ENCODE results near the gene ACTR10. TPM values are rescaled to one million over a fixed set of nuclear protein-coding genes. Genes with fewer than 3 reads are reported as not detected.
A peak's percentile ranks its signal among the peaks of the same experiment; 100 is the strongest.

Gene ACTR10
- total and polyA plus RNA-seq, 7 experiments from 2014 or later = 40.0 to 90.8 (median 53.2) TPM

- intact Hi-C loops (cut with micrococcal nuclease) = no loop called here
- H3K27me3 Mint-ChIP-seq = peaks cover 0 to 23% (median 7%) of the 10 kb centered on the region in 5 donors
- H3K27ac Mint-ChIP-seq = no peak overlapping the region
- H3K9me3 ChIP-seq (ENCODE audit: control insufficient read depth in 2 of 3, low read length in 3 of 3) = no peaks in the 10 kb centered on the region
- H3K36me3 Mint-ChIP-seq = no peaks in the 10 kb centered on the region
- H3K4me1 Mint-ChIP-seq = peaks cover 0 to 13% (median 4%) of the 10 kb centered on the region in 7 donors
- H3K27me3 ChIP-seq (ENCODE audit: control insufficient read depth in 2 of 2, insufficient read depth in 2 of 2, low read length in 2 of 2) = no peaks in the 10 kb centered on the region
- CTCF ChIA-PET = no interaction called here
- H3K4me1 ChIP-seq (ENCODE audit: control insufficient read depth in 2 of 2, insufficient read depth in 2 of 2, low read length in 2 of 2) = no peaks in the 10 kb centered on the region
- ATAC-seq = no peak
- H3K27ac ChIP-seq (ENCODE audit: low read depth, low read length) = no peak overlapping the region
- peak overlapping the region in 1 of 10 donors; percentile 8 for H3K4me3 Mint-ChIP-seq
- H3K4me3 ChIP-seq (ENCODE audit: low read length) = no peak overlapping the region
- no peak for DNase-seq
- POLR2A ChIA-PET = no interaction called here
- H3K36me3 ChIP-seq (ENCODE audit: control insufficient read depth in 2 of 3, insufficient read depth in 3 of 3, low read length in 3 of 3) = no peaks in the 10 kb centered on the region
- H3K9me3 Mint-ChIP-seq = no peaks in the 10 kb centered on the region
Measured at GRCh38 chr14:58191763-58192601, 8.0 kb upstream of the ACTR10 start.

GRCh38 chr14:58193542-58193941 lies 6.4 kb upstream of the ACTR10 start:
- Histone ChIP-seq H3K27me3 (ENCODE audit: control insufficient read depth in 2 of 2, insufficient read depth in 2 of 2, low read length in 2 of 2) (no peaks in the 10 kb centered on the region), H3K4me3 (ENCODE audit: low read length) (no peak overlapping the region), H3K36me3 (ENCODE audit: control insufficient read depth in 2 of 3, insufficient read depth in 3 of 3, low read length in 3 of 3) (no peaks in the 10 kb centered on the region), H3K27ac (ENCODE audit: low read depth, low read length) (no peak overlapping the region), H3K4me1 (ENCODE audit: control insufficient read depth in 2 of 2, insufficient read depth in 2 of 2, low read length in 2 of 2) (peaks cover 3 to 6% of the 10 kb centered on the region in 2 donors), H3K9me3 (ENCODE audit: control insufficient read depth in 2 of 3, low read length in 3 of 3) (no peaks in the 10 kb centered on the region)
- Mint-ChIP-seq H3K4me1 (peaks cover 4 to 24% (median 15%) of the 10 kb centered on the region in 7 donors), H3K9me3 (no peaks in the 10 kb centered on the region), H3K4me3 (no peak overlapping the region), H3K27me3 (peaks cover 0 to 21% (median 3%) of the 10 kb centered on the region in 5 donors), H3K36me3 (no peaks in the 10 kb centered on the region), H3K27ac (no peak overlapping the region)
- no peak for ATAC-seq
- intact Hi-C loops (cut with micrococcal nuclease) = no loop called here
- POLR2A ChIA-PET = no interaction called here
- no peak for DNase-seq
- CTCF ChIA-PET = no interaction called here

- no peaks in the 10 kb centered on the region for H3K9me3 ChIP-seq (ENCODE audit: control insufficient read depth in 2 of 3, low read length in 3 of 3)
- DNase-seq (no peak), ATAC-seq (no peak)
- intact Hi-C loops (cut with micrococcal nuclease) = loop anchor here (5.0 kb wide), 2 partner anchors 929 to 1271 kb away; partner anchors contain the start of genes AP5M1 (in 1 of the 2), EXOC5 (in 1 of the 2) and GPR135 (in 1 of the 2)
- peaks cover 11 to 20% of the 10 kb centered on the region in 2 donors for H3K4me1 ChIP-seq (ENCODE audit: control insufficient read depth in 2 of 2, insufficient read depth in 2 of 2, low read length in 2 of 2)
- H3K27me3 ChIP-seq (ENCODE audit: control insufficient read depth in 2 of 2, insufficient read depth in 2 of 2, low read length in 2 of 2) = no peaks in the 10 kb centered on the region
- H3K4me1 Mint-ChIP-seq = peaks cover 15 to 42% (median 36%) of the 10 kb centered on the region in 7 donors
- no peak overlapping the region for H3K27ac ChIP-seq (ENCODE audit: low read depth, low read length)
- peak overlapping the region in 4 of 9 donors; percentile 26 to 78 (median 44) for H3K27ac Mint-ChIP-seq
- H3K36me3 Mint-ChIP-seq = peaks cover 0 to under 1% (median 0%) of the 10 kb centered on the region in 5 donors
- peaks cover 0 to 3% (median 0%) of the 10 kb centered on the region in 3 experiments for H3K36me3 ChIP-seq (ENCODE audit: control insufficient read depth in 2 of 3, insufficient read depth in 3 of 3, low read length in 3 of 3)
- no peak overlapping the region for H3K4me3 ChIP-seq (ENCODE audit: low read length)
- H3K27me3 Mint-ChIP-seq = peaks cover 0 to 17% (median 0%) of the 10 kb centered on the region in 5 donors
- ChIA-PET POLR2A (interaction anchor here (0.7 kb wide), 1 partner anchor 102 kb away, joined by 3 read pairs; the partner anchor contains the start of gene ARID4A), CTCF (no interaction called here)
- H3K9me3 Mint-ChIP-seq = no peaks in the 10 kb centered on the region
- H3K4me3 Mint-ChIP-seq = peak overlapping the region in 1 of 10 donors; percentile 3
Measured at GRCh38 chr14:58196198-58196597, 3.8 kb upstream of the ACTR10 start.

- H3K27me3 ChIP-seq (ENCODE audit: control insufficient read depth in 2 of 2, insufficient read depth in 2 of 2, low read length in 2 of 2) = no peaks in the 10 kb centered on the region
- DNase-seq = no peak
- POLR2A ChIA-PET = interaction anchor here (1.3 to 2.9 kb wide), 3 partner anchors 11 to 47 kb away, joined by 5 to 20 read pairs (median 8); partner anchors contain the start of gene PSMA3
- intact Hi-C loops (cut with micrococcal nuclease) = loop anchor here (2.0 to 5.0 kb wide), 3 partner anchors 807 to 1269 kb away; partner anchors contain the start of genes AP5M1 (in 1 of the 2), EXOC5 (in 1 of the 2), GPR135 (in 1 of the 2) and NAA30 (in 1 of the 2)
- ATAC-seq = no peak
- Mint-ChIP-seq H3K4me1 (peaks cover 21 to 53% (median 46%) of the 10 kb centered on the region in 7 donors), H3K36me3 (peaks cover 0 to 4% (median 0%) of the 10 kb centered on the region in 5 donors), H3K27me3 (peaks cover 0 to 10% (median 0%) of the 10 kb centered on the region in 5 donors), H3K9me3 (no peaks in the 10 kb centered on the region), H3K27ac (peak overlapping the region in 7 of 9 donors; percentile 14 to 99 (median 97)), H3K4me3 (peak overlapping the region in 8 of 10 donors; percentile 23 to 98 (median 46))
- H3K4me1 ChIP-seq (ENCODE audit: control insufficient read depth in 2 of 2, insufficient read depth in 2 of 2, low read length in 2 of 2) = peaks cover 15 to 27% of the 10 kb centered on the region in 2 donors
- H3K4me3 ChIP-seq (ENCODE audit: low read length) = no peak overlapping the region
- CTCF ChIA-PET = no interaction called here
- no peak overlapping the region for H3K27ac ChIP-seq (ENCODE audit: low read depth, low read length)
- no peaks in the 10 kb centered on the region for H3K9me3 ChIP-seq (ENCODE audit: control insufficient read depth in 2 of 3, low read length in 3 of 3)
- H3K36me3 ChIP-seq (ENCODE audit: control insufficient read depth in 2 of 3, insufficient read depth in 3 of 3, low read length in 3 of 3) = peaks cover 0 to 3% (median 0%) of the 10 kb centered on the region in 3 experiments
Measured at GRCh38 chr14:58198086-58198485, 1.9 kb upstream of the ACTR10 start.

- H3K27me3 Mint-ChIP-seq = peaks cover 0 to 7% (median 0%) of the 10 kb centered on the region in 5 donors
- intact Hi-C loops (cut with micrococcal nuclease) = loop anchor here (1.0 to 5.0 kb wide), 5 partner anchors 39 to 227 kb away; partner anchors contain the start of genes ARID4A (in 1 of the 2), KIAA0586 (in 1 of the 2), PSMA3 (in 1 of the 2) and TIMM9 (in 1 of the 2)
- H3K4me1 ChIP-seq (ENCODE audit: control insufficient read depth in 2 of 2, insufficient read depth in 2 of 2, low read length in 2 of 2) = peaks cover 15 to 27% of the 10 kb centered on the region in 2 donors
- peaks cover 0 to 15% (median 4%) of the 10 kb centered on the region in 5 donors for H3K36me3 Mint-ChIP-seq
- no peaks in the 10 kb centered on the region for H3K9me3 Mint-ChIP-seq
- H3K27ac Mint-ChIP-seq = peak overlapping the region; percentile 93 to 99 (median 97)
- DNase-seq = no peak
- peak overlapping the region; percentile 90 to 98 (median 94) for H3K4me3 Mint-ChIP-seq
- no peaks in the 10 kb centered on the region for H3K9me3 ChIP-seq (ENCODE audit: control insufficient read depth in 2 of 3, low read length in 3 of 3)
- ATAC-seq = peak; percentile 4
- POLR2A ChIA-PET = interaction anchor here (0.7 to 2.9 kb wide), 10 partner anchors 9 to 1284 kb away, joined by 3 to 20 read pairs (median 4); partner anchors contain the start of genes ARID4A, JKAMP, L3HYPDH and PSMA3
- no peaks in the 10 kb centered on the region for H3K27me3 ChIP-seq (ENCODE audit: control insufficient read depth in 2 of 2, insufficient read depth in 2 of 2, low read length in 2 of 2)
- peaks cover 21 to 60% (median 48%) of the 10 kb centered on the region in 7 donors for H3K4me1 Mint-ChIP-seq
- H3K36me3 ChIP-seq (ENCODE audit: control insufficient read depth in 2 of 3, insufficient read depth in 3 of 3, low read length in 3 of 3) = peaks cover 0 to 3% (median 0%) of the 10 kb centered on the region in 3 experiments
- peak overlapping the region; percentile 87 for H3K27ac ChIP-seq (ENCODE audit: low read depth, low read length)
- peak overlapping the region; percentile 75 for H3K4me3 ChIP-seq (ENCODE audit: low read length)
- CTCF ChIA-PET = no interaction called here
Measured at GRCh38 chr14:58200480-58200841, 512 bp downstream of the ACTR10 start.

- H3K9me3 Mint-ChIP-seq = no peaks in the 10 kb centered on the region
- H3K27ac Mint-ChIP-seq = peak overlapping the region; percentile 93 to 99 (median 97)
- ATAC-seq (no peak), DNase-seq (no peak)
- H3K4me1 Mint-ChIP-seq = peaks cover 21 to 57% (median 48%) of the 10 kb centered on the region in 7 donors
- peaks cover 15 to 27% of the 10 kb centered on the region in 2 donors for H3K4me1 ChIP-seq (ENCODE audit: control insufficient read depth in 2 of 2, insufficient read depth in 2 of 2, low read length in 2 of 2)
- intact Hi-C loops (cut with micrococcal nuclease) = loop anchor here (1.0 to 5.0 kb wide), 5 partner anchors 38 to 226 kb away; partner anchors contain the start of genes ARID4A (in 1 of the 2), KIAA0586 (in 1 of the 2), PSMA3 (in 1 of the 2) and TIMM9 (in 1 of the 2)
- H3K27me3 ChIP-seq (ENCODE audit: control insufficient read depth in 2 of 2, insufficient read depth in 2 of 2, low read length in 2 of 2) = no peaks in the 10 kb centered on the region
- H3K4me3 ChIP-seq (ENCODE audit: low read length) = peak overlapping the region; percentile 75
- H3K4me3 Mint-ChIP-seq = peak overlapping the region; percentile 90 to 98 (median 94)
- ChIA-PET POLR2A (interaction anchor here (0.7 to 2.9 kb wide), 7 partner anchors 38 to 815 kb away, joined by 3 to 20 read pairs (median 5); partner anchors contain the start of genes ARID4A, PSMA3 and TIMM9), CTCF (no interaction called here)
- H3K36me3 ChIP-seq (ENCODE audit: control insufficient read depth in 2 of 3, insufficient read depth in 3 of 3, low read length in 3 of 3) = peaks cover 0 to 3% (median 0%) of the 10 kb centered on the region in 3 experiments
- peak overlapping the region; percentile 87 for H3K27ac ChIP-seq (ENCODE audit: low read depth, low read length)
- H3K36me3 Mint-ChIP-seq = peaks cover 0 to 15% (median 4%) of the 10 kb centered on the region in 5 donors
- H3K27me3 Mint-ChIP-seq = peaks cover 0 to 5% (median 0%) of the 10 kb centered on the region in 5 donors
- H3K9me3 ChIP-seq (ENCODE audit: control insufficient read depth in 2 of 3, low read length in 3 of 3) = no peaks in the 10 kb centered on the region
Measured at GRCh38 chr14:58200846-58201245, 897 bp downstream of the ACTR10 start.
